HCT116 (cell line): Measurements from ENCODE around the gene SAMD4A.

Source experiments
- FOSL1 ChIP-seq: IDR thresholded peaks from 2 replicates; pipeline ENCODE4 v1.6.1; 2012; ENCODE audit warnings: low read depth
- JUND ChIP-seq: IDR thresholded peaks from 2 replicates; pipeline ENCODE4 v1.6.1; 2012
- POLR2A ChIP-seq: IDR thresholded peaks from 2 replicates; pipeline ENCODE4 v1.7.0; 2011; ENCODE audit warnings: borderline replicate concordance; ENCODE audit not compliant: insufficient read depth, insufficient read length; ENCODE audit errors: extremely low read depth
- POLR2AphosphoS5 ChIP-seq: IDR thresholded peaks from 2 replicates; pipeline ENCODE4 v1.6.1; 2011; ENCODE audit warnings: mild to moderate bottlenecking, low read depth, low read length, moderate library complexity
- YY1 ChIP-seq: IDR thresholded peaks from 2 replicates; pipeline ENCODE4 v1.6.1; 2011; ENCODE audit warnings: low read length, low read depth, moderate library complexity, mild to moderate bottlenecking; ENCODE audit not compliant: insufficient replicate concordance; ENCODE audit errors: extremely low read depth
- ZNF274 ChIP-seq: fragments of 200-500 bp; sonication (Bioruptor generic); IDR thresholded peaks from 2 replicates; pipeline ENCODE4 v1.6.1; 2014; ENCODE audit warnings: mild to moderate bottlenecking, low read depth, low read length, inconsistent platforms
- TF ChIP-seq, protein P1 (sequence below), 3 experiments: fragments of 200-600 bp in 1 of 3; sonication (generic) in 1 of 3; IDR thresholded peaks in 2 of 3; conservative IDR thresholded peaks in 1 of 3; 2 replicates each; pipeline ENCODE4 v1.5.1; 2012 to 2017; ENCODE audit warnings: low read depth in 2 of 3, low read length in 2 of 3, antibody characterized with exemption in 1 of 3, borderline replicate concordance in 1 of 3, control low read depth in 1 of 3, mild to moderate bottlenecking in 1 of 3, mixed read lengths in 1 of 3, mixed run types in 1 of 3, moderate library complexity in 1 of 3; ENCODE audit not compliant: insufficient read depth in 1 of 3

- TF ChIP-seq, protein P1, sequence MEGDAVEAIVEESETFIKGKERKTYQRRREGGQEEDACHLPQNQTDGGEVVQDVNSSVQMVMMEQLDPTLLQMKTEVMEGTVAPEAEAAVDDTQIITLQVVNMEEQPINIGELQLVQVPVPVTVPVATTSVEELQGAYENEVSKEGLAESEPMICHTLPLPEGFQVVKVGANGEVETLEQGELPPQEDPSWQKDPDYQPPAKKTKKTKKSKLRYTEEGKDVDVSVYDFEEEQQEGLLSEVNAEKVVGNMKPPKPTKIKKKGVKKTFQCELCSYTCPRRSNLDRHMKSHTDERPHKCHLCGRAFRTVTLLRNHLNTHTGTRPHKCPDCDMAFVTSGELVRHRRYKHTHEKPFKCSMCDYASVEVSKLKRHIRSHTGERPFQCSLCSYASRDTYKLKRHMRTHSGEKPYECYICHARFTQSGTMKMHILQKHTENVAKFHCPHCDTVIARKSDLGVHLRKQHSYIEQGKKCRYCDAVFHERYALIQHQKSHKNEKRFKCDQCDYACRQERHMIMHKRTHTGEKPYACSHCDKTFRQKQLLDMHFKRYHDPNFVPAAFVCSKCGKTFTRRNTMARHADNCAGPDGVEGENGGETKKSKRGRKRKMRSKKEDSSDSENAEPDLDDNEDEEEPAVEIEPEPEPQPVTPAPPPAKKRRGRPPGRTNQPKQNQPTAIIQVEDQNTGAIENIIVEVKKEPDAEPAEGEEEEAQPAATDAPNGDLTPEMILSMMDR (IDR thresholded peaks at IDR 0.05 in 2 of 3, conservative IDR thresholded peaks at IDR 0.05 in 1 of 3; ENCODE audit: borderline replicate concordance in 1 of 3, insufficient read depth in 1 of 3, low read depth in 2 of 3, low read length in 2 of 3), result no peak
- TF ChIP-seq YY1 (no peak), POLR2AphosphoS5 (no peak), POLR2A (no peak), ZNF274 (no peak), JUND (no peak), FOSL1 (peak; percentile 42)
These were observed 22.1 kb downstream of the SAMD4A start for GRCh38 chr14:54589076-54589475.
